ENCODE results near the gene PCDH1.

The PCDH1 gene

GRCh38 chr5:141805874-141806595 lies 72.2 kb downstream of the PCDH1 start:
- no peak for DNase-seq

DNA sequence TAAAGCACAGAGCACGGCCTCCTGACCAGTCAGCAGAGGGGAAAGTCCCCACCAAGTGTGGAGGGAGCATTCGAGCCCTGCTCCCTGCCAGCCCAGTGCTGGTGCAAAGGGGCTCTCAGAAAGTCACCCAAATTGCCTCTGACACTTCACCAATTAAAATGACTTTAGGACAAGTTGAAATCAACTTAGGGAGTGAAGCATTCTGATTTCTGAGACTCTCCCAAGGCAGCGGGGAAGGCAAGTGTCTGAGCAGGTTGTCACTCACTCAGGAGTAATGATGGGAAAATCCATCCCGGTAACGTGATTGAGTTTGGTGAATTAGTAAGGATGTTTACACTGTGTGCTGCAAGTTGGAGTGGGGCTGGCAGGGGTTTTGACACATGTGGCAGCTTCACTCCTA lies 73.7 kb downstream of the PCDH1 start:
- no peak for DNase-seq

All from 8988T (cell line).